IMR-90 (cell line): ENCODE results near the gene SLC8A1. TPM values are rescaled to one million over a fixed set of nuclear protein-coding genes. Genes with fewer than 3 reads are reported as not detected.

ENCODE experiments used
- ATAC-seq: fragments of 200-7000 bp; cut with Tn5 transposase; 2 replicates; pipeline ENCODE4 v1.9.1; 2020; ENCODE audit warnings: low read depth, mild to moderate bottlenecking, moderate library complexity
- BruUV-seq: library from RNA; stranded (reverse); fragments of 400-500 nt; replicated peaks from 2 replicates; lab custom pipeline; 2021; lab: Mats Ljungman, UMichigan
- CTCF ChIA-PET: fragments of 300-600 bp; formaldehyde crosslinking; extraction: SDS; loops from one replicate; lab custom pipeline; 2021; ENCODE audit warnings: antibody characterized with exemption; lab: Yijun Ruan, JAX
- POLR2A ChIA-PET: fragments of 300-600 bp; sonication (Branson Sonifier 250); formaldehyde crosslinking; loops from one replicate; lab custom pipeline; 2022; ENCODE audit warnings: antibody characterized with exemption; ENCODE audit not compliant: unreplicated experiment; lab: Charles Lee
- DNase-seq: peaks from one replicate; pipeline ENCODE4 v3.0.0; 2013
- H2AFZ ChIP-seq: replicated peaks from 2 replicates; pipeline ENCODE3; 2013; ENCODE audit warnings: low read length, mild to moderate bottlenecking; ENCODE audit not compliant: poor library complexity
- H2AK5ac ChIP-seq: 2 replicates; pipeline ENCODE4 v1.6.1; 2013; ENCODE audit warnings: low read depth, low read length, inconsistent platforms
- H2AK9ac ChIP-seq: replicated peaks from 2 replicates; pipeline ENCODE3; 2013; ENCODE audit warnings: mild to moderate bottlenecking, low read depth, low read length, moderate library complexity; ENCODE audit not compliant: poor library complexity
- H2BK120ac ChIP-seq: 2 replicates; pipeline ENCODE4 v1.6.1; 2013; ENCODE audit warnings: low read depth, low read length, inconsistent platforms
- H2BK15ac ChIP-seq: 3 replicates; pipeline ENCODE4 v1.6.1; 2013; ENCODE audit warnings: low read depth, low read length, inconsistent platforms
- H2BK20ac ChIP-seq: 2 replicates; pipeline ENCODE4 v1.6.1; 2013; ENCODE audit warnings: low read depth, mild to moderate bottlenecking, inconsistent platforms, low read length, moderate library complexity
- H2BK5ac ChIP-seq: 2 replicates; pipeline ENCODE4 v1.6.1; 2013; ENCODE audit warnings: mild to moderate bottlenecking, low read depth, low read length, inconsistent platforms; ENCODE audit not compliant: poor library complexity, severe bottlenecking
- H3K14ac ChIP-seq: replicated peaks from 2 replicates; pipeline ENCODE4 v1.6.1; 2013; ENCODE audit warnings: low read depth, low read length, inconsistent platforms
- H3K18ac ChIP-seq: 2 replicates; pipeline ENCODE4 v1.6.1; 2013; ENCODE audit warnings: low read depth, low read length, control low read depth
- H3K23ac ChIP-seq: 2 replicates; pipeline ENCODE4 v1.6.1; 2013; ENCODE audit warnings: low read depth, low read length, inconsistent platforms
- H3K27ac ChIP-seq: 2 replicates; pipeline ENCODE4 v1.5.1; 2013; ENCODE audit warnings: mild to moderate bottlenecking, control low read depth, low read length; ENCODE audit not compliant: insufficient read depth
- H3K27me3 ChIP-seq: 2 replicates; pipeline ENCODE4 v1.6.1; 2013; ENCODE audit warnings: low read length; ENCODE audit not compliant: control insufficient read depth, insufficient read depth
- H3K36me3 ChIP-seq: 2 replicates; pipeline ENCODE4 v1.6.1; 2013; ENCODE audit warnings: low read length, mixed read lengths; ENCODE audit not compliant: control insufficient read depth, insufficient read depth
- H3K4ac ChIP-seq: 2 replicates; pipeline ENCODE4 v1.6.1; 2013; ENCODE audit warnings: low read depth, low read length, inconsistent platforms
- H3K4me1 ChIP-seq: 2 replicates; pipeline ENCODE4 v1.6.1; 2013; ENCODE audit warnings: low read length, mixed read lengths; ENCODE audit not compliant: control insufficient read depth, insufficient read depth
- H3K4me2 ChIP-seq: 2 replicates; pipeline ENCODE4 v1.6.1; 2013; ENCODE audit warnings: low read depth, mild to moderate bottlenecking, control low read depth, low read length, moderate library complexity
- H3K4me3 ChIP-seq: 2 replicates; pipeline ENCODE4 v1.5.1; 2013; ENCODE audit warnings: low read depth, mild to moderate bottlenecking, control low read depth, low read length, moderate library complexity; ENCODE audit not compliant: insufficient read depth
- H3K56ac ChIP-seq: 2 replicates; pipeline ENCODE4 v1.6.1; 2013; ENCODE audit warnings: low read length, inconsistent platforms; ENCODE audit not compliant: insufficient read depth; ENCODE audit errors: extremely low read depth
- H3K79me1 ChIP-seq, 2 experiments: 2 replicates each; pipeline ENCODE4 v1.6.1; 2013; ENCODE audit warnings: low read length in 2 of 2, inconsistent platforms in 1 of 2, low read depth in 1 of 2
- H3K9ac ChIP-seq: 2 replicates; pipeline ENCODE4 v1.6.1; 2013; ENCODE audit warnings: low read depth, low read length, control low read depth
- H3K9me1 ChIP-seq: 2 replicates; pipeline ENCODE4 v1.6.1; 2013; ENCODE audit warnings: low read length, inconsistent platforms; ENCODE audit not compliant: insufficient read depth
- H3K9me3 ChIP-seq: 2 replicates; pipeline ENCODE4 v1.6.1; 2013; ENCODE audit warnings: low read length; ENCODE audit not compliant: control insufficient read depth, insufficient read depth
- H4K20me1 ChIP-seq: 2 replicates; pipeline ENCODE4 v1.6.1; 2013; ENCODE audit warnings: low read length, inconsistent platforms; ENCODE audit not compliant: insufficient read depth
- H4K5ac ChIP-seq: 2 replicates; pipeline ENCODE4 v1.6.1; 2013; ENCODE audit warnings: mild to moderate bottlenecking, low read depth, low read length, control low read depth
- H4K8ac ChIP-seq, 2 experiments: 2 replicates each; pipeline ENCODE4 v1.6.1; 2013; ENCODE audit warnings: low read depth in 2 of 2, low read length in 2 of 2, control low read depth in 1 of 2, inconsistent platforms in 1 of 2
- H4K91ac ChIP-seq: 2 replicates; pipeline ENCODE4 v1.6.1; 2013; ENCODE audit warnings: low read depth, low read length, inconsistent platforms; ENCODE audit not compliant: insufficient read depth
- FOS ChIP-seq: fragments of 150-350 bp; IDR thresholded peaks from 2 replicates; pipeline ENCODE4 v1.6.1; 2016; ENCODE audit warnings: low read depth, low read length
- MAZ ChIP-seq: IDR thresholded peaks from 2 replicates; pipeline ENCODE4 v1.6.1; 2012; ENCODE audit warnings: low read depth, mild to moderate bottlenecking, low read length, improper control_type of control experiment, moderate library complexity, borderline replicate concordance
- RFX5 ChIP-seq: IDR thresholded peaks from 2 replicates; pipeline ENCODE4 v1.8.0; 2012; ENCODE audit warnings: low read depth, mild to moderate bottlenecking, low read length, moderate library complexity
- WGBS, 2 experiments: methylation state at CpG; one replicate each; pipeline versions ENCODE4 v1.1.5 to v1.1.7; 2013; ENCODE audit warnings: missing lambda C conversion rate in 2 of 2; ENCODE audit not compliant: insufficient read length in 1 of 2; ENCODE audit errors: extremely low coverage in 2 of 2; 5-methylcytosine and 5-hydroxymethylcytosine counted together
- dilution Hi-C: fragments of 300-500 bp; cut with HindIII; formaldehyde crosslinking; loops from one replicate; pipeline ENCODE4 v1.14.3; 2018; ENCODE audit warnings: low sequenced_read_pairs; ENCODE audit not compliant: unreplicated experiment
- in situ Hi-C: fragments of 300-500 bp; cut with MboI; formaldehyde crosslinking; loops from 3 replicates; pipeline ENCODE4 v1.14.3; 2019; ENCODE audit warnings: low sequenced_read_pairs, inconsistent platforms, mixed read lengths
- intact Hi-C: fragments of 100-400 bp; cut with micrococcal nuclease; formaldehyde crosslinking; loops from 2 replicates; pipeline ENCODE4 v1.10.0; 2022
- polyA plus RNA-seq, 3 experiments: library from polyadenylated mRNA; depleted of rRNA; stranded (reverse); fragments of >200 nt; gene quantifications; 2 replicates each; pipeline ENCODE4 v1.2.3, GENCODE V29; 2012; ENCODE audit warnings: low replicate concordance in 1 of 3
- total RNA-seq: library from RNA; depleted of rRNA; stranded (reverse); fragments of >200 nt; gene quantifications from 2 replicates; pipeline ENCODE4 v1.2.3, GENCODE V29; 2012
- TF ChIP-seq, protein P1 (sequence below): fragments of 150-350 bp; IDR thresholded peaks from 2 replicates; pipeline ENCODE4 v1.6.1; 2016; ENCODE audit warnings: low read depth, mild to moderate bottlenecking, low read length, moderate library complexity, borderline replicate concordance

The SLC8A1 gene
- total and polyA plus RNA-seq, 2 of the 4 experiments (the other 2 are of a cell fraction) = 7.7 to 57.0 TPM

DNA sequence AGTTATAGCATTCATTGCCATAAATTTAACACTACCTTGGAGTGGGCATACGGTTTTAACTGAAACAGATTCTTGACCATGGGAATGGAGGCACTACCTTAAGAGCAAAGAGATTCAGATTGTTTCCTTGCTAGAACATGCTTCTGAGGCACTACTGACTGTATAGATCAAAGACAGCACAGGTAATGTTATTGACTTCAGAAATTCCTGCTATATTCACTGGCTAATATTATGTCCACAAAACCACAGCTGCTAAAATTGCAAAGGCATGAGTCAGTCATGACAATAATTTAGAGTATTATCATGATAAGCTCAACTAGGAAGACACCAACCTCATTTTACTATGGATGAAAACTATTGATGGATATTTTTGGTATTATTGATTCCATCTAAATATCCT is 39.4 kb downstream of the SLC8A1 start:
- TF ChIP-seq MAZ = no peak
- TF ChIP-seq FOS = peak; percentile 23; the same call in 1 of the 2 replicates
- no peak for TF ChIP-seq RFX5
- TF ChIP-seq, protein P1, sequence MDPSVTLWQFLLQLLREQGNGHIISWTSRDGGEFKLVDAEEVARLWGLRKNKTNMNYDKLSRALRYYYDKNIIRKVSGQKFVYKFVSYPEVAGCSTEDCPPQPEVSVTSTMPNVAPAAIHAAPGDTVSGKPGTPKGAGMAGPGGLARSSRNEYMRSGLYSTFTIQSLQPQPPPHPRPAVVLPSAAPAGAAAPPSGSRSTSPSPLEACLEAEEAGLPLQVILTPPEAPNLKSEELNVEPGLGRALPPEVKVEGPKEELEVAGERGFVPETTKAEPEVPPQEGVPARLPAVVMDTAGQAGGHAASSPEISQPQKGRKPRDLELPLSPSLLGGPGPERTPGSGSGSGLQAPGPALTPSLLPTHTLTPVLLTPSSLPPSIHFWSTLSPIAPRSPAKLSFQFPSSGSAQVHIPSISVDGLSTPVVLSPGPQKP = no peak
- DNase-seq (peak; percentile 53), ATAC-seq (peak; percentile 51)
- ChIA-PET CTCF (interaction anchor here (1.3 kb wide), 1 partner anchor 9 kb away, joined by 3 read pairs; no protein-coding TSS in a partner anchor), POLR2A (interaction anchor here (0.6 kb wide), 1 partner anchor 491 kb away, joined by 3 read pairs; no protein-coding TSS in a partner anchor)
- Histone ChIP-seq H3K4me3 (no peak overlapping the region), H3K4me2 (no peak overlapping the region; the same call in 1 of the 2 replicates), H4K5ac (no peak overlapping the region), H3K23ac (no peak overlapping the region), H3K9me3 (no peaks in the 10 kb centered on the region), H3K9ac (no peak overlapping the region), H3K27me3 (no peaks in the 10 kb centered on the region), H3K56ac (no peak overlapping the region), H3K79me1 (peaks cover 20 to 31% of the 10 kb centered on the region in 2 experiments), H2AK9ac (no peak overlapping the region), H3K18ac (no peak overlapping the region), H3K9me1 (peaks cover 3% of the 10 kb centered on the region), H2BK20ac (no peak overlapping the region), H3K36me3 (no peaks in the 10 kb centered on the region), H3K27ac (no peak overlapping the region), H3K4me1 (no peaks in the 10 kb centered on the region; the same call in 1 of the 2 replicates), H2AK5ac (no peak overlapping the region), H3K14ac (0 out of 2 replicates have a peak overlapping the region, but pooled peaks have one; percentile 10), H2BK5ac (no peak overlapping the region), H2BK15ac (no peak overlapping the region), H2BK120ac (no peak overlapping the region), H4K8ac (no peak overlapping the region), H4K91ac (no peak overlapping the region), H2AFZ (no peak overlapping the region), H4K20me1 (no peaks in the 10 kb centered on the region), H3K4ac (no peak overlapping the region)
- intact Hi-C loops = no loop called here
- no CpG with 5 or more reads among the region's 1 CpG for WGBS, 2 experiments
- no TSS peak for BruUV-seq
- in situ Hi-C loops = no loop called here
- dilution Hi-C loops = no loop called here
